Tibial nerve (tissue), 3 donors: ENCODE measurements around the gene LGALS14.

Source experiments
- CTCF ChIP-seq, 5 experiments: fragments of 200-600 bp in 3 of 5; fragments of 450-650 bp in 2 of 5; sonication (generic) in 3 of 5; IDR thresholded peaks; one replicate each; pipeline ENCODE4 v1.5.1; 2016 to 2019; ENCODE audit warnings: antibody characterized with exemption in 5 of 5, mild to moderate bottlenecking in 3 of 5, moderate library complexity in 2 of 5
- POLR2A ChIP-seq, 2 donors: fragments of 450-650 bp; IDR thresholded peaks; one replicate each; pipeline ENCODE4 v1.6.1; 2017; ENCODE audit warnings: antibody characterized with exemption in 2 of 2, mild to moderate bottlenecking in 2 of 2, moderate library complexity in 2 of 2

GRCh38 chr19:39737351-39737750 lies 33.1 kb downstream of the LGALS14 start:
- no peak for TF ChIP-seq CTCF (IDR thresholded peaks at IDR 0.05)
- no peak for TF ChIP-seq POLR2A (IDR thresholded peaks at IDR 0.05)
